Measurements from ENCODE around the gene PRDM16. TPM values are rescaled to one million over a fixed set of nuclear protein-coding genes. Genes with fewer than 3 reads are reported as not detected.
"Not testable (repeated sequence)": the region's sequence is repeated elsewhere in the genome, so short reads cannot be mapped to it uniquely, and the experiment has no call there.

Gene PRDM16
- polyA plus RNA-seq, 1 experiment: 0.06 TPM

DNA sequence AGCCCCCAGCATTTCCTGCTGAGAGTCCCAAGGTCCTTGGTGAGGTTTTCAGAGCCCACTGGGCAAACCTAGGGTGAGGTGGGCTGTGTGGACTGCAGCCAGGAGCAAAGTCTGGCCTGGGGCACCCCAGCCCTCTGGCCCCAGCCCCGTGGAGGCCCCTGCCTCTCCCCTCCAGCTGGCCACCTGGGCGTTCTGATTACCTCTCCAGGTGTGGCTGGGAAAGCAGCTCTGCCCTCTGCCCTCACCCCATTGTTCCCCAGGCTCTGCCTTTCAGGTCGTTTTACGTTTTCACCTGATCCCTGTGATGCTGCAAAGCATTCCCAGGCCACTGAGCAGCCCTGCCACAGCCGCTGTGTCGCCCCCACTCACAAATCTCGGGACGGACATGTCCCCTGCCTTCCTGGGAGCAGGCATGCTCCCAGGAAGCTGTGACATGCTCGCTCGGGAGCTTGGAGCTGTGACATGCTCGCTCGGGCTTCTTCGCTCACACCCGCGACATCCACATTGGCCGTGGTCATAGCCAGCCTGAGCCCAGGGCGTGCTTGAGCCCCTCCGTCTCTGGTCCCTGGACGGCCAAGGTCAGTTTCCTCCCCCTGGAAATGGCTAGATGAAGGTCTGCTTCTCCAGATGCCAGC lies 216.2 kb downstream of the PRDM16 start:
- peaks cover 13% of the 10 kb centered on the region for H3K27me3 ChIP-seq (ENCODE audit: control insufficient read depth, insufficient read depth, low read length)
- no peak overlapping the region for H3K4me3 ChIP-seq (ENCODE audit: low read depth, low read length)
- TF ChIP-seq, protein P1, sequence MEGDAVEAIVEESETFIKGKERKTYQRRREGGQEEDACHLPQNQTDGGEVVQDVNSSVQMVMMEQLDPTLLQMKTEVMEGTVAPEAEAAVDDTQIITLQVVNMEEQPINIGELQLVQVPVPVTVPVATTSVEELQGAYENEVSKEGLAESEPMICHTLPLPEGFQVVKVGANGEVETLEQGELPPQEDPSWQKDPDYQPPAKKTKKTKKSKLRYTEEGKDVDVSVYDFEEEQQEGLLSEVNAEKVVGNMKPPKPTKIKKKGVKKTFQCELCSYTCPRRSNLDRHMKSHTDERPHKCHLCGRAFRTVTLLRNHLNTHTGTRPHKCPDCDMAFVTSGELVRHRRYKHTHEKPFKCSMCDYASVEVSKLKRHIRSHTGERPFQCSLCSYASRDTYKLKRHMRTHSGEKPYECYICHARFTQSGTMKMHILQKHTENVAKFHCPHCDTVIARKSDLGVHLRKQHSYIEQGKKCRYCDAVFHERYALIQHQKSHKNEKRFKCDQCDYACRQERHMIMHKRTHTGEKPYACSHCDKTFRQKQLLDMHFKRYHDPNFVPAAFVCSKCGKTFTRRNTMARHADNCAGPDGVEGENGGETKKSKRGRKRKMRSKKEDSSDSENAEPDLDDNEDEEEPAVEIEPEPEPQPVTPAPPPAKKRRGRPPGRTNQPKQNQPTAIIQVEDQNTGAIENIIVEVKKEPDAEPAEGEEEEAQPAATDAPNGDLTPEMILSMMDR (IDR thresholded peaks at IDR 0.05; ENCODE audit: low read depth, low read length): no peak
- ChIA-PET CTCF (no interaction called here), POLR2A (no interaction called here)
- no peak for DNase-seq (ENCODE audit: low read depth, low spot score)
- H3K9me3 ChIP-seq (ENCODE audit: control insufficient read depth, insufficient read depth, low read length): no peaks in the 10 kb centered on the region; the same call in 1 of the 2 replicates
- H3K27ac ChIP-seq (ENCODE audit: low read depth, low read length): no peak overlapping the region

GRCh38 chr1:3287095-3287494 lies 218.1 kb downstream of the PRDM16 start:
- H3K9me3 ChIP-seq (ENCODE audit: control insufficient read depth, insufficient read depth, low read length); CTCF ChIA-PET; POLR2A ChIA-PET; DNase-seq (ENCODE audit: low read depth, low spot score); H3K4me3 ChIP-seq (ENCODE audit: low read depth, low read length); H3K27ac ChIP-seq (ENCODE audit: low read depth, low read length): not testable (repeated sequence)
- peaks cover 13% of the 10 kb centered on the region for H3K27me3 ChIP-seq (ENCODE audit: control insufficient read depth, insufficient read depth, low read length)

- H3K9me3 ChIP-seq (ENCODE audit: control insufficient read depth, insufficient read depth, low read length): no peaks in the 10 kb centered on the region; the same call in 1 of the 2 replicates
- ChIA-PET POLR2A (no interaction called here), CTCF (no interaction called here)
- no peak for DNase-seq (ENCODE audit: low read depth, low spot score)
- peaks cover 13% of the 10 kb centered on the region for H3K27me3 ChIP-seq (ENCODE audit: control insufficient read depth, insufficient read depth, low read length)
- TF ChIP-seq, protein P1 (IDR thresholded peaks at IDR 0.05; ENCODE audit: low read depth, low read length): no peak
- no peak overlapping the region for H3K27ac ChIP-seq (ENCODE audit: low read depth, low read length)
- H3K4me3 ChIP-seq (ENCODE audit: low read depth, low read length): no peak overlapping the region
Measured at GRCh38 chr1:3287656-3288160, 218.7 kb downstream of the PRDM16 start.

DNA sequence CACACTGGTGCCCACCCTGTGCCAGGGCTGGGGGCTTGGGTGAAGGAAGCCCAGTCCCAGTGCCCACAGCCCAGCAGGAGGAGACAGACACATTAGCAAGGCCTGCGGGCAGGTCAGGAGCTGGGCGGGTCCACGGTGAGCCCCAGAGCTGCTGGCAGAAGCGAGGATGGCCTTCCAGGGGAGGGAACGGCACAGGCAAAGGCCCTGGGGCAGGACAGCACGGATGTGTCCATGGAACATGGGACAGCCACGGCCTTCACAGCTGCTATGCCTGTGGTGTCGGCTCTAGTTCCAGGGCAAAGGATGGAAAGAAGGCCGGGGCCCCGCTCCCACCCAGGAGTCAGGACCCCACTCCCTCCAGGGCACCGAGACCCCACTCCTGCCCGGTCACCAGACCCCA lies 220.5 kb downstream of the PRDM16 start:
- CTCF ChIA-PET: no interaction called here
- H3K27me3 ChIP-seq (ENCODE audit: control insufficient read depth, insufficient read depth, low read length): peaks cover 4% of the 10 kb centered on the region
- TF ChIP-seq, protein P1 (IDR thresholded peaks at IDR 0.05; ENCODE audit: low read depth, low read length): no peak

DNA sequence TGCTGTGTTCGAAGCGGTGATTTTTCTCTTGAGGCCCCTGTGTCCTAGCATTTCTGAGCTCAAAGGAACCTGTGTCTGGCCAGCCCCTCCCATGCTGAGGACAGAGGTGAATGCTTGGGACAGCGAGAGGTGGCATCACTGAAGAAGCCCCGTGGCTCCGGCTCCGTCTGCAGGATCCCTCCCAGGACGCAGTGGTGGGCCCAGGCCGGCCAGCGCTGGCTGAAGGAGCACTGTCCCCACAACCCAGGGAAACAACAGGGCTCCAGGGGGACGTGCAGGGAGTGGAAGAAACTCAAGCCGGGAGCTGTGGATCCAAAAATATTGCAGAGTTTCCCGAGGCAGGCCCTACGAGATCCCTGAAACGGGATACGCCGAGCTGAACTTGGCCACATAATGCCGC lies 221.4 kb downstream of the PRDM16 start:
- Histone ChIP-seq H3K4me3 (ENCODE audit: low read depth, low read length) (no peak overlapping the region), H3K27me3 (ENCODE audit: control insufficient read depth, insufficient read depth, low read length) (peaks cover 4% of the 10 kb centered on the region), H3K27ac (ENCODE audit: low read depth, low read length) (no peak overlapping the region), H3K9me3 (ENCODE audit: control insufficient read depth, insufficient read depth, low read length) (no peaks in the 10 kb centered on the region; the same call in 1 of the 2 replicates)
- ChIA-PET POLR2A (no interaction called here), CTCF (no interaction called here)
- TF ChIP-seq, protein P1 (IDR thresholded peaks at IDR 0.05; ENCODE audit: low read depth, low read length): no peak
- no peak for DNase-seq (ENCODE audit: low read depth, low spot score)

More for the DNA sequence above, 220.5 kb downstream of the PRDM16 start:
- POLR2A ChIA-PET: no interaction called here
- H3K4me3 ChIP-seq (ENCODE audit: low read depth, low read length): no peak overlapping the region
- DNase-seq (ENCODE audit: low read depth, low spot score): no peak
- H3K27ac ChIP-seq (ENCODE audit: low read depth, low read length): no peak overlapping the region
- no peaks in the 10 kb centered on the region; the same call in 1 of the 2 replicates for H3K9me3 ChIP-seq (ENCODE audit: control insufficient read depth, insufficient read depth, low read length)

Measured in AG04450 (cell line).